HK-2 (cell line): Measurements from ENCODE around the gene TH.
"Not testable (repeated sequence)": the region's sequence is repeated elsewhere in the genome, so short reads cannot be mapped to it uniquely, and the experiment has no call there.

Experiments used
- DNase-seq: peaks from one replicate; pipeline ENCODE4 v3.0.0-alpha.2; 2018; ENCODE audit not compliant: unreplicated experiment

Gene TH

GRCh38 chr11:2129699-2130366, 41.8 kb downstream of the TH start:
- no peak for DNase-seq

GRCh38 chr11:2129308-2129698, 42.3 kb downstream of the TH start:
- no peak for DNase-seq

- no peak for DNase-seq
These were observed 42.9 kb downstream of the TH start for GRCh38 chr11:2128511-2129307.

DNA sequence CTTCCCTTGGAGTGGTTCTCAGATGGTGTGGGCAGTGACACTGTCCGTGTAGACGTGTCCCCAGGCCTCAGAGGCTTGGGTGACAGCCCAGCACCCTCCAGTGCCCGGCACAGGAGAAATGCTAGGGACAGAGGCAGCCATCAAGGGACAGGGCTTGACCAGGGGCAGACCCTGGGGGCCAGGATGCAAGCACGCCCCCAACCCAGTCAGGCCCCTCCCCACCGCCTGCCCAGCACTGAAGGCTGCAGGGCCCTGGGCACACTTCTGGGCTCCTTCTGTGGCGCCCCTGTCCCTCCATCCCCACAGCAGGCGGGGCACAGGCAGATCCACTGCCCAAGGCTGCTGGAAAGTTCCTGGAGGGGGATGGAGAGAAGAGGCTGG, 43.5 kb downstream of the TH start:
- no peak for DNase-seq

DNA sequence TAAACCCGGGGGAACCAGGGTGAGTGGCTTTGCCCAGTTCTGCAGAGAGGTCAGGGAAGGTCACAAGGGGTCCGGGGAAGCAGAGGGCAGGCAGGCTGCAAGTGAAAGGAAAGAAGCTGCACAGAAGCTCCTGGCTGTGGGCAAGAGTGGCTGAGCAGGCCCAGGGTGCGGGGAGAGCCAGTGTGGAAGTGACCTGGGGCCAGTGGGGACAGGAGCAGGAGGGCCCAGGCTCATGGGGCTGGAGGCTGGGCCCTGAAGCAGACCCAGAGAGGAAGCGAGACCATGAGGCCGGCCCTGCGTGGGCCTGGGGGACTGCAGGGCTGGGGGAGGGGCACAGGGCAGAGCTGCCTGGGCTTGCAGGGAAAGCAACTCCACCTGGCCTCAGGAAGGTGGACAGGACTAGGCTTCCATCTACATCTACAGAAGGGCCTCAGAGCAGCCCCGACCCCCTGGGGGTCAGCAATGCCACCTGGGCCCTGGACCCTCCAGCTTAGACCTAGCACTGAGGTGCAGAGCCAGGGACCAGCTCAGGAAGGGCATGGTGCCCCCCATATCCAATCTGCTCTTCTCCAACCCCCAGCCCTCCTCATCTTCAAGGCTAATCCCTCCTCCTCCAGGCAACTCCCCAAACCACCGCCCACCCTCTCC, 44.0 kb downstream of the TH start:
- no peak for DNase-seq

DNA sequence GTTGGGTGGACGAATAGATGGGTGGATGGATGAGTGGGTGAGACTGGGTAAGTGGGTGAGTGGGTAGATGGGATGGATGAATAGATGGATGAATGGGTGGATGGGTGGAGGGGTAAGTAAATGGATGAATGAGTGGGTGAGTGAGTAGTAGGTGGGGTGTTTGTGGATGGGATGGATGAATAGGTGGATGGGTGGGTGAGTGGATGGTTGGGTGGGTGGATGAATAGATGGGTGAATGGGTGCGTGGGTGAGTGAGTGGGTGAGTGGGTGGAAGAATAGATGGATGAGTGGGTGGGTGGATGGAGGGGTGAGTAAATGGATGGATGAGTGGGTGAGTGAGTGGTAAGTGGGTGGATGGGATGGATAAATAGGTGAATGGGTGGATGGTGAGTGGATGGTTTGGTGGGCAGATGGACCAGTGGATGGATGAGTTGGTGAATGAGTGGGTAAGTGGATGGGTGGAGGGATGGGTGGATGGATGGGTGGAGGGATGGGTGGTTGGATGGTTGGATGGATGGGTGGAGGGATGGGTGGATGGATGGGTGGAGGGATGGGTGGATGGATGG, 45.0 kb downstream of the TH start:
- DNase-seq = no peak

GRCh38 chr11:2124736-2125484, 46.7 kb downstream of the TH start:
- not testable (repeated sequence) for DNase-seq

DNA sequence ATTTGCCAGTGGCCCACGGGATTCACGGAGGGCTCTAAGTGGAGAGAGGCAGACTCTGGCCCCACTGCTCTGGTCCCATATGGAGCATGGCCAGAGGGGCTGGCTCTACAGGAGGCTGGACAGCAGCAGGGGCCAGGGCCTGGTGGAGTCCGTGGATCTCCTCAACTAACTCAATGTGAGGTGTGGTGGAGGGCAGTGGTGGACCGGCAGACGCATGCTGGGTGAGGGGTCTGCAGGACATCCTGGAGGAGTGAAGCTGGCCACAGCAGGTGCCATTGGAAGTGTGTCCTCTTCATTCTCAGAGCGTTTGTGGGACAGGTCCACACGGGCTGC, 48.0 kb downstream of the TH start:
- no peak for DNase-seq

DNA sequence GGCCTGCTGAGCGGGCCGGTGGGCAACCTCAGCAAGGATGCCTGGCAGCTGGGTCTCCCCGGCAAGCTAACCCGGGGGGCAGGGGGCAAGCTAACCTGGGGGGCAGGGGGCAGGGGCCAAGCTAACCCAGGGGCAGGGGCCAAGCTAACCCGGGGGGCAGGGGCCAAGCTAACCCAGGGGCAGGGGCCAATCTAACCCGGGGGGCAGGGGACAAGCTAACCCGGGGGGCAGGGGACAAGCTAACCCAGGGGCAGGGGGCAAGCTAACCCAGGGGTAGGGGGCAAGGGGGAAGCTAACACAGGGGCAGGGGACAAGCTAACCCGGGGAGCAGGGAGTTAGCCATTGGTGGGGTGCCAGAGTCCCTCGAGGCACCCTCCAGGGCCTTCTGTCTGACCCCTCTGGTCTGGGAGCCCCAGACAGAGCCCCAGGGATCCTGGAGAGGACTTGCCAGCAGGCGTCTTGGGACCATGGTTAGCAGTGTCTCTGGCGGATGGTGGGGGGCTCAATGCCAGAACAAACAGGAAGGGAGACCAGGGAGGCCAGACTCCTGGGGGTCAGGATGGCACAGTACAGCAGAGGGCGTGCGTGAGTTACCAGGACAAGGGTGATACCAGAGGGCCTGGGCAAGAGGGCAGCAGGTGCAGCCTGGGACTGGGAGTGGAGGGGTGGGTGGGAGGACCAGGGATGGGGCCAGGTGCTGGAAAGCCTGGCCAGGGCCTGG, 48.5 kb downstream of the TH start:
- DNase-seq = no peak

- DNase-seq = no peak
These were observed 49.3 kb downstream of the TH start for GRCh38 chr11:2122222-2122906.

GRCh38 chr11:2121227-2122130, 50.1 kb downstream of the TH start:
- no peak for DNase-seq

- DNase-seq = no peak
These were observed 51.1 kb downstream of the TH start for GRCh38 chr11:2120359-2121100.

GRCh38 chr11:2118677-2119076, 52.9 kb downstream of the TH start:
- no peak for DNase-seq

- no peak for DNase-seq
These were observed 54.9 kb downstream of the TH start for GRCh38 chr11:2116680-2117079.

DNA sequence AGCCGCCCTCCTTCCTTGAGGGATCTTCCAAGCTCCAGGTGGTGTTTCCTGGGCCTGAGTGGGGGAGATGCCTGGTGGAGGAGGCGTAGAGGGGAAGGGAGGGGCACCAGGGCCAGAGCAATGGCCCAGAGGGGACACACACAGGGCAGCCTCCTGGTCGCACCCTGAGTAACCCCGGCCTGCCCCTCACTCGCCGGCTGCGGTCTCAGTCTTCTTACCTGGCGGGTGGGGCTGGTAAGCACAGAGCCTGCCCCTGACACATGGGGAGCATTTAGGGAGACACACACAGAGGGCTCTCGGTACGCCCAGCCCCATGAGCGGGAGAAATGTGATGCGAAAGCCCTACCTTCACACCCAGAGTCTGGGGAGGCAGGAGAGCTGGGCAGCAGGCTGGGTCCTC, 56.3 kb downstream of the TH start:
- no peak for DNase-seq

DNA sequence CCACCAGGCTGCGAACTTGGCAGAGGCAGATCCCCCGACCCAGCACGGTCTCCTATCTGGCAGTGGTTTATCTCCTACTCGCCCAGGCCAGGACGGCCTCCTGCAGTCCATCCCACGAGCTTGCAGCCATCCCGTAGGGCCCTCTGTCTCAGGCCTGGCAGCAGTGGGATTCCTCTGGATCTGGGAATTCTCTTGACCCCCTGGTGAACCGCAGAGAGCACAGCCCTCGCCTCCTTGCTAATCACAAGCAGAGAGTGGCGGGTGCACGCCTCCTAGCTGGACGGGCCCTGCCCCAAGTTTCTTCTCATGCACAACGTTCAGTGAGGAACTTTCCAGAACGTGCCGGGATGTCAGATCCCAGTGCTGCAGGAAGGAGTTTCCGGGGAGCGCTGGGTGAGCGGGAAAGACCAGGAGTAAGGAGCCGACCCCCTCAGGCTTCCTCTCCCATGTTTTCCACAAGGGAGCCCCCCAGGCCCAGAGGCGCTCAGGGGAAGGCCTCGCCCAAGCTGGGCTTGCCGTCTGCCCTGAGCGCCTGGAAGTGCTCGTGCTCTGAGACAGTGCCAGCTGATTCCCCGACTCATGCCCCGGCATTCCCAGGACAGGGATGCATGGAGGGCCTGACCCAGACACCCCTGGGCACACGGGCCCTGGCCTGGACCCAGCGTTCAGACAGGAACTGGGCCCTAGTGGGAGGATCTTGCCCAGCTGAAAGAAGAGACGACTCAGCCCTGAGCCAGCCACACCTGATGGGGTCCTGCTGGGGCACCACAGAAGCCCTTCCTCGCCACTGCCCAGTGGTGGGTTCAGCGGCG, 57.0 kb downstream of the TH start:
- no peak for DNase-seq
